Gastrocnemius medialis (tissue), 4 donors: ENCODE measurements around the gene RTP5.

Experiments used
- CTCF ChIP-seq, 5 experiments: fragments of 450-650 bp in 3 of 5; fragments of 200-600 bp in 2 of 5; sonication (generic) in 2 of 5; IDR thresholded peaks in 4 of 5; conservative IDR thresholded peaks in 1 of 5; 1 replicate in 4 of 5; 2 replicates in 1 of 5; pipeline ENCODE4 v1.5.1; 2016 to 2019; ENCODE audit warnings: antibody characterized with exemption in 5 of 5, mild to moderate bottlenecking in 3 of 5, moderate library complexity in 3 of 5
- POLR2A ChIP-seq, 2 donors: fragments of 450-650 bp; IDR thresholded peaks; one replicate each; pipeline ENCODE4 v1.6.1; 2017; ENCODE audit warnings: antibody characterized with exemption in 2 of 2, mild to moderate bottlenecking in 2 of 2, moderate library complexity in 2 of 2

DNA sequence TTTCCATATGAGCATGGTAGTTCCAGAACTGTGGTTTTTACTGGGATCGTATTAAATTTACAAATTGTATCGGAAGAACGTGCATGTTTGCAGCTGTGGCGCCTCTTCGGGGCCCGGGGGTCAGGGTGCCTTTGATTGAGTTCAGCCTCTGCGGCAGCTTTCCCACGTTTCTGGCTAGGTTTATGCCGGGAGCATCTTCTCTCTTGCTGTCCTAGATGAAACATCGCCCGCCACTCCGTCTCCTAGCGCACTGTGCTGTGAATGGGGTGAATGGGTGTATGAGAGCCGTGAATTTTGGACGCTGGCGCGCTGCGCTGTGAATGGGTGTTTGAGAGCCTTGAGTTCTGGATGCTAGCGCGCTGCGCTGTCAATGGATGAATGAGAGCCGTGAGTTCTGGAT is 23.1 kb upstream of the RTP5 start:
- TF ChIP-seq CTCF (IDR thresholded peaks at IDR 0.05 in 4 of 5, conservative IDR thresholded peaks at IDR 0.05 in 1 of 5), result no peak
- TF ChIP-seq POLR2A (IDR thresholded peaks at IDR 0.05), result no peak
